A204.1 (cell line): ENCODE data around the gene ENKUR.
A peak's percentile ranks its signal among the peaks of the same experiment; 100 is the strongest.

ENCODE experiments used
- FAIRE-seq: peaks from 2 replicates; lab custom pipeline; 2012; peaks lifted over from hg19 to GRCh38; lab: Jason Lieb, UNC

ENKUR gene

DNA sequence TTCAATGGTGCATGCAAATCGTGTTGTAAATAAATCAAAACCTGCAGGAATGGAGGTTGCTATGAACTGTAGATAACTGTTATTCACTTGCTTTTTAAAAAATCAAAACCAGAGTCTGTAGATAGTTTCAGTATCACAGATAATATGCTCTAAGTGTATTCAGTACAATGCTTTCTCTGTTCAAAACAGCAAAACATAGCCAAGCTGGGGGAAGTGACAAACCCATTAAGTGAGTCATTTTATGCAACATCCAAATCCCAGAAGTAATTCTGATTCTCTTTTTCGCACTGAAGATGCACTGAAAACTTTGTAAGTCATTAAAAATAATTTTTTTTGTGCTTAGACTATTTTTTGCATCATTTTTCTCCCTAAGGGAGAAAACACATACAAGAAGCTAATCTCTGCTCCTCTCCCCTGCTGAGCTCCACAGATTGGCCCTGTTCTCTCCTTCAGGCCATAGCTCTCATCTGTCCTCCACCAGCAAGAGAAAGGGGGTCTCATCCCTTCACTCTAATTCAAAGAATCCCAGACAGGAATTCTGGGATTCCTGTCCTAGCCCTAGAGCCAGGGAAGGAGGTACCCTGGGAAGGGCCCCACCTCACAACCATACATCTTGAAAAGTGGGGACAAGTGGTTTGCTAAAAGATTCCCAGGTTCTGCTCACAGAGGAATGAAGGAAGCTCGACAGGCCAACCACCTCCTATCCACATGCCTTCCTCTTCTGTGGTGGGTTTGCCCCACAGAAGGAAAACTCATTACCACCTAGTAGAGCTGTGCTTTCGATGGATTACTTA is 68.5 kb downstream of the ENKUR start:
- peak; percentile 95 for FAIRE-seq

DNA sequence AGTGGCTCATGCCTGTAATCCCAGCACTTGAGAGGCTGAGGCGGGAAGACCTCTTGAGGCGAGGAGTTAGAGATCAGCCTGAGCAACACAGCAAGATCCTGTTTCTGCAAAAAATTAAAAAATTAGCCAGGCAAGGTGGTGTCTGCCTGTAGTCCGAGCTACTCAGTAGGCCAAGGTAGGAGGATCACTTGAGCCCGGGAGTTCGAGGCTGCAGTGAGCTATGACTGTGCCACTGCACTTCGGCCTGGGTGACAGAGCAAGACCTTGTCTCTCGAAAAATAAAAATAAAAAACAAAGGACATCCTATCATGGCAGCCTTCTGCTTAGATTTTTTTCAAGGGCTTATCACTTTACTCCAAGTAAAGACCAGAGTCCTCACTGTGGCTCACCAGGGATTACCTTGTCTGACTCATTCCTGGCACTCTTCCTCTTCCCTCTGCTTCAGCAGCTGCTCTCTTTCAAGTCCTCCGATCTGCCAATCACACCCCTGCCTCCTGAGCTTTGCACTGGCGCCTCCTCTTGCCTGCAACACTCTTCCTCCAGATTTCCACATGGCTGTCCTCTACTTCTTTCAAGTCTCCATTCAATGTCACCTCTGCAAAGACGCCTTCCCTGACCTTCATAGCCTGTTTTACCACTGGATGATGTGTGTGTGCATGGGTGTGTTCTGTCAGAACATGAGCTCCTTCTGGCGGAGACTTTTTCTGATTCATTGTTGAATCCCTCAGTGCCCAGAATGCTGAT is 71.3 kb downstream of the ENKUR start:
- no peak for FAIRE-seq

DNA sequence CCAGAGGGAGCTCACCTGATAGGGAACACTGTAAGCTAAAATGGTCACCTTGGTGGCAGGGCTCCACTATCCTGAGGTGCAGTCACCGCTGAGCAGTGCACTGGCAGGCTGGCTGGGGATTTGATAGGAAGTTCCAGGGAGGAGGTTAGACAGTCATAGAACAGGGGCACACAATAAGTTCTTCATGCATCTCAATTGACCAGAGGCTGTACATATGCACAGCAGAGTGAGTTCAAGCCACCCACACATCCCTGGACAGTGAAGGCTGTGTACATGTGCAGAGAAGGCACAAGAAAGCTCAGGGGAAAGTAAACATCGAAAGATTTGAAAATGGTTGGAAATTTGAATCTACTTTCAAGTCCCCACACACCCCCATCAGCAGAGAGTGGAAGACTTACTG is 77.4 kb downstream of the ENKUR start:
- no peak for FAIRE-seq

DNA sequence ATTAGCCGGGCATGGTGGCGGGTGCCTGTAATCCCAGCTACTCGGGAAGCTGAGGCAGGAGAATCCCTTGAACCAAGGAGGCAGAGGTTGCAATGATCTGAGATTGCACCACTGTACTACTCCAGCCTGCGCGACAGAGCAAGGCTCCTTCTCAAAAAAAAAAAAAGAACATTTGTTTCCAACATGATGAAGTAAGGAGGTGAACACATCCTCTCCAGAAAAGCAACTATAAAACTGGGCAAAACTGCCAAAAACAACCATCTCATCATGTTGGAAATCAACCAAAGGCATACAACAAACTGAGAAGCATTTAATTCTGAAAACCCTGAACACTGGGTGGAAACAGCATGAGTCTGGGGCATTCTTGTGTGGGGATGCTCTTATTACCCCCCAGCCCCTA is 77.9 kb downstream of the ENKUR start:
- FAIRE-seq = no peak

DNA sequence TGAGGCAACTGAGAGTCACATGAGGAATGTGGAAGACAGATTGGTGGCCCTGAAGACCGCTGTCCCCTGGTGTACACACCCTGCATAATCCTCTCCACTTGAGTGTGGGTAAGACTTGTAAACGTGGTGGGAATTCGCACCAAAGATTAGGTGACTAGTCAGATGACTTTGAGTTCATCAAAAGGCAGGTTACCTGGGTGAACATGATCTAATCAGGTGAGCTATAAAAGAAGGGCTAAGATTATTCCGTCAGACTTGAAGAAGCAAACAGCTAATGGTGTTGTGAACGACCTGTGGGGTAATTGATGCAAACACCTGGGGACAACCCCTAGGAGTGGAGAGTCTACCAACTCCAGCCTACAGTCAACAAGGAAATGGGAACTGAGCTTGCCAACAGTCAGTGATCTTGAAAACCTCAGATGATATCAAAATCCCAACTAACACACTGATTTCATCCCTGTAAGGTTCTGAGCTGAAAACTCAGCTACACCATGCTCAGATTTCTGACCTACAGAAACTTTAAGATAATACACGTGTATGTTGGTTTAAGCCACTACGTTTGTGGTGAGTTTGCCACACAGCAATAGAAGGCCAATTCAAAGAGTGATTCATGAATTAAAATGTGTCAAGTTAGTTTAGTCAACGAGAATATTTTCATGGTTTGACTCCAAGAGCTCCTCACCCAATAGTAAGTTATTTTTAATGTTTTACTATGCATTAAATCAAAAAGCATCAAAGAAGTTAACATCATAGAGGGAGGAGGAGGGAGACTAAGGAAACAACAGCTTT is 80.3 kb downstream of the ENKUR start:
- no peak for FAIRE-seq
